GM18861 (cell line): ENCODE data around the gene BECN2.
"Not testable (repeated sequence)": the region's sequence is repeated elsewhere in the genome, so short reads cannot be mapped to it uniquely, and the experiment has no call there.

Source experiments
- ATAC-seq: cut with Tn5 transposase; IDR thresholded peaks from one replicate; pipeline ENCODE4 v1.9.1; 2021; ENCODE audit not compliant: unreplicated experiment

The BECN2 gene

GRCh38 chr1:241979071-241979470 is 21.5 kb downstream of the BECN2 start:
- no peak for ATAC-seq

DNA sequence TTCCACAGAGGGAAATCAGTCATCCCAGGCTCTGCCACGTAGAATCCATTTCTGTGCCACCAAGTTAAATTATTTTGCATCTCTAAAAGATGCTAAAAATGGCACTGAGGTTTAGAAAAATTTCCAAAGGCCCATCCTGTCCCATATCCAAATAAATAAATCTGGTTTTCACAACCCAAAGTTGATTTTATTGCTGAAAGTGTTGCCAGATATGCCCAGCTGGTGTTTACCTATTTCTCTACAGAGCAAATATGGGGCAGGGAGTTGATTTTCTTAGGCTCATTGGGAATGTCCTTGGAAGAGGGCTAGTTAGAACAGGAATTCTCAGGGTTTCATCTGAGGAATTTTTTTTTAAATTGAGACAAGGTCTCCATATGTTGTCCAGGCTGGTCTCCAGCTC is 22.4 kb downstream of the BECN2 start:
- ATAC-seq = no peak

DNA sequence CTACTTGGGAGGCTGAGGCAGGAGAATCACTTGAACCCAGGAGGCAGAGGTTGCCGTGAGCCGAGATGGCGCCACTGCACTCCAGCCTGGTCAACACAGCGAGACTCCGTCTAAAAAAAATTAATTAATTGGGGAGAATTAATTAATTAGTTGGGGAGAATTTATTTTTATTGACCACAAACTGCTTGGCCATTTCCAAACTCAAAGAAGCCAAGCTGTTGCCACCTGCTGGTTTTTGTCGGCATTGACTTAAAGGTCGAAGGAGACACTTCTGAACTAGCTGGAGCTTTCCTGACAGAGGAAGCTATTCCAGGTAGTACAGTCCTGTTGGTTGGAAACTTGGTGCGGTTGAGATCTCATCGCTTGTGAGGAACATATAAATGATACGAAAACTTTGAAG is 28.2 kb downstream of the BECN2 start:
- no peak for ATAC-seq

DNA sequence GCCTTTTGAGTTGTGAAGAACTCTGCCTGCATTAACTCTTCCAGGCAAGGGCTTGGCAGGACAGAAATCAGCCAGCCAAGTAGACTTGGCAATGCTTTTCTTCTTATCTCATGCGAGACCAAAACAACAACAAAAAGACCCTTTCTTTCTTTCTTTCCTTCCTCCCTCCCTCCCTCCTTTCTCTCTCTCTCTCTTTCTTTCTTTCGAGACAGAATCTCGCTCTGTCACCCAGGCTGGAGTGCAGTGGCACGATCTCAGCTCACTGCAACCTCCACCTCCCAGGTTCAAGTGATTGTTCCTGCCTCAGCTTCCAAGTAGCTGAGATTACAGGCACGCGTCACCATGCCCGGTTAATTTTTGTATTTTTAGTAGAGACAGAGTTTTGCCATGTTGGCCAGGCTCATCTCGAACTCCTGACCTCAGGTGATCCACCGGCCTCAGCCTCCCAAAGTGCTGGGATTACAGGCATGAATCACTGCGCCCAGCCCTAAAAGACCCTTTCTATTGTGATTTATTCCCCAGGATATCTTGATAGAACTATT is 30.9 kb downstream of the BECN2 start:
- ATAC-seq = not testable (repeated sequence)

DNA sequence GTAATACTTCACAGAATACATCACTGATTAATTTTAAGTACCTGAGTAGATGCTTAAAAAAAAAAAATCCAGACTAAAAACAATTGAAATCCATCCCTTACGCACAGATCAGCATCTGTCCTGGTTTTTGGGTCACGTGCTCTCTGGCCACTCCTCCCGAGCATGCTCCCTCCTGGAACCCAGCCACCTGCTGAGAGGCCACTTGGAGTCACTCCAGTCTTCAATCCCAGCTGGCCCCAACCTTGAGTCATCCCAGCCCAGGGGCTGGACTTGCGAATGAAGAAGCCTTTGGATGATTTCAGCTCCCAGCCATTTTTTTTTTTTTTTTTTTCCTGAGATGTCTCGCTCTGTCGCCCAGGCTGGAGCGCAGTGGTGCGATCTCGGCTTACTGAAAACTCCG is 32.5 kb downstream of the BECN2 start:
- no peak for ATAC-seq

DNA sequence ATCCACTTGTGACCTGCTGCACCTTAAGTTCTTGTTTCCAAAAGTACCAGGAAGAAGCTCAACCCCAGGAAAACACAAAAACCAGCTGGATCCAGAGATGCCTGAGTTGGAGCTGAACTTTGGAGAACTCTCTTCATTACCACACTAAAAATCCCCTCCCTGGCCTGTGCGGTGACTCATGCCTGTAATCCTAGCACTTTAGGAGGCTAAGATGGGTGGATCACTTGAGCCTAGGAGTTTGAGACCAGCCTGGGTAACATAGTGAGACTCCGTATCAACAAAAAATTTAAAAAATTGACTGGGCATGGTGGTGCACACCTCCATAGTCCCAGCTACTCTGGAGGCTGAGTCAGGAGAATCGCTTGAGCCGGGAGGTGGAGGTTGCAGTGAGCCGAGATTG is 35.2 kb downstream of the BECN2 start:
- ATAC-seq = no peak

DNA sequence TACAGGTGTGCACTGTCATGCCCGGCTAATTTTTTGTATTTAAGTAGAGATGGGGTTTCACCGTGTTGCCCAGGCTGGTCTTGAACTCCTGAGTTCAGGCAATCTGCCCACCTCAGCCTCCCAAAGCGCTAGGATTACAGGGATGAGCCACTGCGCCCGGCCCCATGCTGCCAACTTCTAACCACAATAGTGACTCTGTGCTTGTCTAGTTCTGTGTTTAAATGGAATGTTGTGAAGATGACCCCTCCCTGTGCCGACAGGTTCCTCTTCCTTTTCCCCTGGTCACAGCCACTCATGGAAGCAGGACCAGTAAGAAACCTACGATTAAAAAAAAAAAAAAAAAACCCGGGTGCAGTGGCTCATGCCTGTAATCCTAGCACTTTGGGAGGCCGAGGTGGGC is 36.6 kb downstream of the BECN2 start:
- ATAC-seq = no peak

DNA sequence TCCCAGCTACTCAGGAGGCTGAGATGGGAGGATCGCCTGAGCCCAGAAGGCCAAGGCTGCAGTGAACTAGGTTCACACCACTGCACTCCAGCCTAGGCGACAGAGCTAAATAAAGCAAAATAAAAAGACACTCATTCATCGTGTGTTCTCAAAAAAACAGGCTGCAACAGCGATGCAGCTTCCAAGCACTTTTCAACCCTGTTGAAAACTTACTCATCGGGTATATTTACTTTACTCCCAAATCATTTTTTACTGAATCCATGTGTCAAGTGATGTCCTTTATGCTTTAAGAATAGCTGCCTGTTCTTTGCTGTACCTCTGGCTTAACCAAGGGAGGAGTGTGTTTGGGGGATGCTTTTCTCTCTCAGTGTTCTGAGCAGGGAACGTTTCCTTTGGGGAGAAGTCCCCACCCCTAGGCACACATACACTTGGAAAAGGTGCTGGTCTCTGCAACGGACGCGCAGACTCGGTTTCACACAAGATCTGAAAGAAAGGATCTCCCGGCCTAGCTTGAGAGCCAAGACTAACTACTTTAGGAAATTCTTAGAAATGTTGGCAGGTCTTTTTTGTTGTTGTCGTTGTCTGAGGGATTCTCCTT is 39.9 kb downstream of the BECN2 start:
- ATAC-seq = no peak

- ATAC-seq = no peak
Measured at GRCh38 chr1:241998412-241998921, 40.9 kb downstream of the BECN2 start.

GRCh38 chr1:241999026-241999425 is 41.5 kb downstream of the BECN2 start, which contains the start of gene MAP1LC3C:
Gene MAP1LC3C (minus strand): TSS chr1:241999098. CDS start chr1:241999008, 90 bp downstream.
- ATAC-seq = no peak

GRCh38 chr1:242000434-242000833 is 42.9 kb downstream of the BECN2 start:
- no peak for ATAC-seq

DNA sequence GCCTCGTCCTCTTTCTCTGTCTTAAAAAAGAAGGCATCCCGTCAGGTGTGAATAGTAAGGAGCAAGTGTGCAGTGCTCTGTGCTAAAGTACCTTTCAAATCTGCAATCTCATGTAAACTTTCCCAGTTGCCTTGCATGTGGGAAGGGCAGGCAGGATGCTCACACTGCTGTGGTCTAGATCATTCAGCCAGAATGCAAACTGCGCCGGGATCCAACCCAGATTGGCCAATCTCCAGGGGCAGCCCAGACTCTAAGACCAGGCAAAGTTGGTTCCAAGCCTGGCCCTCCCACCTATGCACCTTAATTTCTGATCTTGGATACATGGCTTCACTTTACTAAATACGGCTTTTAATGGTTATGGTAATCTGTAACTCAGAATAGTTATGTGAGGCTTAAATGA is 44.5 kb downstream of the BECN2 start:
- ATAC-seq = no peak

DNA sequence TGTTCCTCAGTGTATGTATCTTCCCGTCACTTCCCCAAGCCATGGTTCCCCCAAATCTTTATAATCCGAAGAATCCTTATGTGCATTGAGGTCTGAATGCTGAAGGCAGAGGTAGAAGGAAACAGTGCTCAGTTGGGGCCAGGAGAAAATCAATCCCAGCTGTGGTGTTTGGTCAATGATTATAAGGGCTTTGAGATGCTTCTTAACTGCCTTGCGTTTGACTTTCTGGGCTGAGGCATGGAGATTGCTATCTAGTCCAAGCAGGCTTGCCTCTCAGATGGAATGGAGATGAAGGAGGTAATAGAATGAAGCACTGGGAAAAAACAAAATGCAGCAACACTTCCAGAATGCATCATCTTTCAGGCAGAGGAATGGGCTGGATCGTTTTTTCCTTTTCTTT is 44.9 kb downstream of the BECN2 start:
- ATAC-seq = no peak

- ATAC-seq = no peak
Measured at GRCh38 chr1:242004751-242005495, 47.4 kb downstream of the BECN2 start.

DNA sequence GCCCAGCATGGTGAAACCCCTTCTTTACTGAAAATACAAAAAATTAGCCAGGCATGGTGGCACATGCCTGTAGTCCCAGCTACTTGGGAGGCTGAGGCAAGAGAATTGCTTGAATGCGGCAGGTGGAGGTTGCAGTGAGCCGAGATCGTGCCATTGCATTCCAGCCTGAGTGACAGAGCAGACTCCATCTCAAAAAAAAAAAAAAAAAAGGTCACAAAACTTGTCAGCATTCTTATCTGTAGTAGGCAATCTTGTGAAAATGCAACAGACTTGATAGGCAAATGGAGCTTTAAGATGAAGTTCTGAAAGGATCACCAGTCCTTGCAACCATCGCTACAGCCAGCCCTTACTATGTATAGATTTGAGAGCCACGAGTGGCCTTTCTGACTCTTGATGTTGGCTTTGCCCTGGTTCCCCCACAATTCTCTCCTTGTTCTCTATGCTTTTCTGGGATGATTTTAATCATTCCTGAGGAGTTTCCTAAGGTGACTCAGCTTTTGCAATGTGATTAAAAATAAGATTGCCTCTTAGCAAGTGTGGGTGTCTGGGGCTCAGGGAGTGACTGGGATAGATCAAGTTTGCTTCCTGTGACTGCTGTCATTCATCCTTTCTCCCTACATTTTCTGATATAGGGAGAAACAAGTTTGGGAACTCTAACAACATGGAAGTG is 48.4 kb downstream of the BECN2 start:
- ATAC-seq = no peak

- no peak for ATAC-seq
Measured at GRCh38 chr1:242006976-242007375, 49.4 kb downstream of the BECN2 start.
